Fibroblast of lung (primary cell): ENCODE results near the gene SLC52A1. TPM values are rescaled to one million over a fixed set of nuclear protein-coding genes. Genes with fewer than 3 reads are reported as not detected.
A peak's percentile ranks its signal among the peaks of the same experiment; 100 is the strongest.

ENCODE experiments used
- DNase-seq, 2 donors: peaks; one replicate each; pipeline versions ENCODE4 v3.0.0 to v3.0.0-alpha.2; 2010; ENCODE audit warnings: low read depth in 2 of 2
- H2AFZ ChIP-seq: 2 replicates; pipeline ENCODE4 v1.5.1; 2012; ENCODE audit warnings: low read length, control low read depth, inconsistent platforms
- H3K27ac ChIP-seq: 2 replicates; pipeline ENCODE4 v1.5.1; 2011; ENCODE audit warnings: low read length, control low read depth; ENCODE audit not compliant: insufficient read depth
- H3K27me3 ChIP-seq: 2 replicates; pipeline ENCODE4 v1.5.1; 2011; ENCODE audit warnings: mild to moderate bottlenecking, low read length; ENCODE audit not compliant: control insufficient read depth, insufficient read depth
- H3K36me3 ChIP-seq: 2 replicates; pipeline ENCODE4 v1.5.1; 2011; ENCODE audit warnings: low read length; ENCODE audit not compliant: control insufficient read depth, insufficient read depth
- H3K4me1 ChIP-seq: 2 replicates; pipeline ENCODE4 v1.5.1; 2011; ENCODE audit warnings: low read length; ENCODE audit not compliant: control insufficient read depth, insufficient read depth; ENCODE audit errors: extremely low read depth
- H3K4me2 ChIP-seq: 2 replicates; pipeline ENCODE4 v1.5.1; 2011; ENCODE audit warnings: low read length, control low read depth; ENCODE audit not compliant: insufficient read depth; ENCODE audit errors: extremely low read depth
- H3K4me3 ChIP-seq, 4 experiments: fragments of 200-600 bp in 1 of 4; sonication (generic) in 1 of 4; replicated peaks in 1 of 4; 2 replicates each; pipeline ENCODE4 v1.5.1; 2011 to 2016; ENCODE audit warnings: low read length in 4 of 4, low read depth in 3 of 4, mild to moderate bottlenecking in 3 of 4, control low read depth in 2 of 4, inconsistent platforms in 1 of 4, mixed read lengths in 1 of 4; ENCODE audit not compliant: insufficient read depth in 1 of 4; ENCODE audit errors: control extremely low read depth in 1 of 4
- H3K79me2 ChIP-seq: 2 replicates; pipeline ENCODE4 v1.5.1; 2012; ENCODE audit warnings: mild to moderate bottlenecking, low read length, inconsistent platforms; ENCODE audit not compliant: control insufficient read depth, insufficient read depth
- H3K9ac ChIP-seq: 2 replicates; pipeline ENCODE4 v1.5.1; 2011; ENCODE audit warnings: mild to moderate bottlenecking, low read length, control low read depth; ENCODE audit not compliant: insufficient read depth
- H3K9me3 ChIP-seq: 2 replicates; pipeline ENCODE4 v1.5.1; 2012; ENCODE audit warnings: low read depth, low read length; ENCODE audit not compliant: control insufficient read depth, insufficient read depth
- H4K20me1 ChIP-seq: 2 replicates; pipeline ENCODE4 v1.5.1; 2011; ENCODE audit warnings: low read length; ENCODE audit not compliant: control insufficient read depth, insufficient read depth; ENCODE audit errors: extremely low read depth
- EZH2 ChIP-seq: IDR thresholded peaks from 2 replicates; pipeline ENCODE4 v1.5.1; 2012; ENCODE audit warnings: low read length, control low read depth, mild to moderate bottlenecking; ENCODE audit errors: missing control alignments
- polyA plus RNA-seq, 2 donors: library from polyadenylated mRNA; depleted of rRNA in 1 of 2; stranded (reverse) in 1 of 2; unstranded in 1 of 2; fragments of >200 nt; gene quantifications; 2 replicates each; pipeline ENCODE4 v1.2.1, GENCODE V29; 2011 to 2012; ENCODE audit warnings: missing spikeins in 1 of 2
- total RNA-seq: library from RNA; depleted of rRNA; stranded (reverse); fragments of >200 nt; gene quantifications from 2 replicates; pipeline ENCODE4 v1.2.1, GENCODE V29; 2014
- TF ChIP-seq, protein P1 (sequence below), 2 donors: IDR thresholded peaks in 1 of 2; conservative IDR thresholded peaks in 1 of 2; 1 replicate in 1 of 2; 2 replicates in 1 of 2; pipeline ENCODE4 v1.5.1; 2011 to 2012; ENCODE audit warnings: low read length in 2 of 2, control low read depth in 1 of 2, inconsistent platforms in 1 of 2, low read depth in 1 of 2, mild to moderate bottlenecking in 1 of 2

SLC52A1 gene
- total and polyA plus RNA-seq, 2 donors (not counting 1 experiment from before 2014, with no cell fraction given) = 0.66 TPM; not detected in 1

DNA sequence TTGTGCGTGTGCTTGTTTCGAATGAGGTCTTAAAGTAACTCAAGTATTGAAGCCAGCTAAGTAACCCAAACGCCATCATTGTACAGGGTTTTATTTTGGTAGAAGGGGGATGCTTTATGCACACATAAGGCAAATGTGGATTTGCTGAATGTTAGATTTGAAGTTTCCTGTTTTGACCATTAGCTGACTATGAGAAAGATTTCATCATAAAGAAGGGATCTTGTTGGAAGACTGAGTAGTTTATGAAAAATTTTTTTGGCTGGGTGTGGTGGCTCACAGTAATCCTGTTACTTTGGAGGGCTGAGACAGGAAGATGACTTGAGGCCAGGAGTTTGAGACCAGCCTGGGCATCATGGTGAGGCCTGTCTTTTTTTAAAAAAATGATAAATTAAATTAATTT, 33.0 kb upstream of the SLC52A1 start:
- no peak overlapping the region for H3K27ac ChIP-seq
- H3K4me1 ChIP-seq = no peaks in the 10 kb centered on the region
- no peaks in the 10 kb centered on the region for H4K20me1 ChIP-seq
- no peaks in the 10 kb centered on the region for H3K79me2 ChIP-seq
- H3K9me3 ChIP-seq = no peaks in the 10 kb centered on the region
- no peaks in the 10 kb centered on the region for H3K27me3 ChIP-seq
- no peaks in the 10 kb centered on the region for H3K36me3 ChIP-seq
- H2AFZ ChIP-seq = no peak overlapping the region
- DNase-seq = no peak
- TF ChIP-seq, protein P1, sequence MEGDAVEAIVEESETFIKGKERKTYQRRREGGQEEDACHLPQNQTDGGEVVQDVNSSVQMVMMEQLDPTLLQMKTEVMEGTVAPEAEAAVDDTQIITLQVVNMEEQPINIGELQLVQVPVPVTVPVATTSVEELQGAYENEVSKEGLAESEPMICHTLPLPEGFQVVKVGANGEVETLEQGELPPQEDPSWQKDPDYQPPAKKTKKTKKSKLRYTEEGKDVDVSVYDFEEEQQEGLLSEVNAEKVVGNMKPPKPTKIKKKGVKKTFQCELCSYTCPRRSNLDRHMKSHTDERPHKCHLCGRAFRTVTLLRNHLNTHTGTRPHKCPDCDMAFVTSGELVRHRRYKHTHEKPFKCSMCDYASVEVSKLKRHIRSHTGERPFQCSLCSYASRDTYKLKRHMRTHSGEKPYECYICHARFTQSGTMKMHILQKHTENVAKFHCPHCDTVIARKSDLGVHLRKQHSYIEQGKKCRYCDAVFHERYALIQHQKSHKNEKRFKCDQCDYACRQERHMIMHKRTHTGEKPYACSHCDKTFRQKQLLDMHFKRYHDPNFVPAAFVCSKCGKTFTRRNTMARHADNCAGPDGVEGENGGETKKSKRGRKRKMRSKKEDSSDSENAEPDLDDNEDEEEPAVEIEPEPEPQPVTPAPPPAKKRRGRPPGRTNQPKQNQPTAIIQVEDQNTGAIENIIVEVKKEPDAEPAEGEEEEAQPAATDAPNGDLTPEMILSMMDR (conservative IDR thresholded peaks at IDR 0.05 in 1 of 2, IDR thresholded peaks at IDR 0.05 in 1 of 2; ENCODE audit: low read depth in 1 of 2, low read length in 2 of 2) = no peak
- TF ChIP-seq EZH2 = no peak
- H3K4me2 ChIP-seq = no peak overlapping the region
- H3K4me3 ChIP-seq = no peak overlapping the region
- no peak overlapping the region for H3K9ac ChIP-seq

GRCh38 chr17:5065227-5065744, 30.1 kb upstream of the SLC52A1 start:
- Histone ChIP-seq H3K9ac (no peak overlapping the region), H3K27me3 (no peaks in the 10 kb centered on the region), H3K4me1 (no peaks in the 10 kb centered on the region), H3K79me2 (no peaks in the 10 kb centered on the region), H2AFZ (no peak overlapping the region), H3K4me3 (no peak overlapping the region), H4K20me1 (no peaks in the 10 kb centered on the region), H3K27ac (no peak overlapping the region), H3K9me3 (no peaks in the 10 kb centered on the region), H3K36me3 (no peaks in the 10 kb centered on the region), H3K4me2 (no peak overlapping the region)
- no peak for TF ChIP-seq EZH2
- TF ChIP-seq, protein P1 (conservative IDR thresholded peaks at IDR 0.05 in 1 of 2, IDR thresholded peaks at IDR 0.05 in 1 of 2; ENCODE audit: low read depth in 1 of 2, low read length in 2 of 2) = no peak
- peak in 1 of 2 donors; percentile 16 for DNase-seq

- H3K9ac ChIP-seq = no peak overlapping the region
- no peak overlapping the region for H2AFZ ChIP-seq
- TF ChIP-seq, protein P1 (conservative IDR thresholded peaks at IDR 0.05 in 1 of 2, IDR thresholded peaks at IDR 0.05 in 1 of 2; ENCODE audit: low read depth in 1 of 2, low read length in 2 of 2) = no peak
- TF ChIP-seq EZH2 = no peak
Observed at GRCh38 chr17:5055543-5055942, 20.3 kb upstream of the SLC52A1 start.

More at GRCh38 chr17:5055543-5055942, 20.3 kb upstream of the SLC52A1 start:
- no peak for DNase-seq
- Histone ChIP-seq H3K36me3 (no peaks in the 10 kb centered on the region), H3K27ac (no peak overlapping the region), H3K4me1 (no peaks in the 10 kb centered on the region), H3K9me3 (no peaks in the 10 kb centered on the region), H3K4me3 (no peak overlapping the region), H3K79me2 (no peaks in the 10 kb centered on the region), H4K20me1 (no peaks in the 10 kb centered on the region), H3K4me2 (no peak overlapping the region), H3K27me3 (no peaks in the 10 kb centered on the region)
